ENCODE measurements around the gene FYN. TPM values are rescaled to one million over a fixed set of nuclear protein-coding genes. Genes with fewer than 3 reads are reported as not detected.

Gene FYN
- total RNA-seq, 1 donor from 2014 or later: 331 TPM

GRCh38 chr6:111800821-111801220 lies 72.4 kb downstream of the FYN start:
- no peak for DNase-seq
- Mint-ChIP-seq H3K27ac (peak overlapping the region; percentile 67), H3K9me3 (no peaks in the 10 kb centered on the region), H3K27me3 (no peaks in the 10 kb centered on the region), H3K4me1 (peaks cover 76% of the 10 kb centered on the region), H3K36me3 (ENCODE audit: low read depth) (peaks cover 50% of the 10 kb centered on the region), H3K4me3 (no peak overlapping the region)
- intact Hi-C loops (cut with micrococcal nuclease): loop anchor here (10.0 kb wide), 1 partner anchor 316 kb away; the partner anchor contains the start of gene REV3L

- Mint-ChIP-seq H3K4me1 (peaks cover 76% of the 10 kb centered on the region), H3K9me3 (no peaks in the 10 kb centered on the region), H3K4me3 (no peak overlapping the region), H3K27ac (peak overlapping the region; percentile 74), H3K36me3 (ENCODE audit: low read depth) (peaks cover 50% of the 10 kb centered on the region), H3K27me3 (no peaks in the 10 kb centered on the region)
- intact Hi-C loops (cut with micrococcal nuclease): loop anchor here (10.0 kb wide), 1 partner anchor 316 kb away; the partner anchor contains the start of gene REV3L
- DNase-seq: no peak
Observed at GRCh38 chr6:111800259-111800765, 72.9 kb downstream of the FYN start.

- Mint-ChIP-seq H3K27me3 (no peaks in the 10 kb centered on the region), H3K9me3 (no peaks in the 10 kb centered on the region), H3K27ac (peak overlapping the region; percentile 76), H3K36me3 (ENCODE audit: low read depth) (peaks cover 56% of the 10 kb centered on the region), H3K4me1 (peaks cover 76% of the 10 kb centered on the region), H3K4me3 (no peak overlapping the region)
- intact Hi-C loops (cut with micrococcal nuclease): loop anchor here (10.0 kb wide), 1 partner anchor 315 kb away; the partner anchor contains the start of gene REV3L
- DNase-seq: no peak
Observed at GRCh38 chr6:111799576-111800258, 73.5 kb downstream of the FYN start.

GRCh38 chr6:111798281-111798725 lies 74.9 kb downstream of the FYN start:
- H3K27me3 Mint-ChIP-seq: no peaks in the 10 kb centered on the region
- no peak overlapping the region for H3K4me3 Mint-ChIP-seq
- H3K36me3 Mint-ChIP-seq (ENCODE audit: low read depth): peaks cover 64% of the 10 kb centered on the region
- intact Hi-C loops (cut with micrococcal nuclease): no loop called here
- H3K9me3 Mint-ChIP-seq: no peaks in the 10 kb centered on the region
- no peak for DNase-seq
- peak overlapping the region; percentile 74 for H3K27ac Mint-ChIP-seq
- peaks cover 77% of the 10 kb centered on the region for H3K4me1 Mint-ChIP-seq

GRCh38 chr6:111796310-111796918 lies 76.8 kb downstream of the FYN start:
- intact Hi-C loops (cut with micrococcal nuclease): no loop called here
- H3K4me1 Mint-ChIP-seq: peaks cover 73% of the 10 kb centered on the region
- no peak for DNase-seq
- H3K36me3 Mint-ChIP-seq (ENCODE audit: low read depth): peaks cover 56% of the 10 kb centered on the region
- peak overlapping the region; percentile 73 for H3K27ac Mint-ChIP-seq
- no peak overlapping the region for H3K4me3 Mint-ChIP-seq
- H3K27me3 Mint-ChIP-seq: no peaks in the 10 kb centered on the region
- H3K9me3 Mint-ChIP-seq: no peaks in the 10 kb centered on the region

GRCh38 chr6:111795558-111795957 lies 77.7 kb downstream of the FYN start:
- peaks cover 58% of the 10 kb centered on the region for H3K36me3 Mint-ChIP-seq (ENCODE audit: low read depth)
- H3K27ac Mint-ChIP-seq: peak overlapping the region; percentile 85
- DNase-seq: no peak
- no peaks in the 10 kb centered on the region for H3K27me3 Mint-ChIP-seq
- H3K4me3 Mint-ChIP-seq: peak overlapping the region; percentile 45
- intact Hi-C loops (cut with micrococcal nuclease): loop anchor here (1.0 to 2.0 kb wide), 3 partner anchors 9 to 31 kb away; no protein-coding TSS in a partner anchor
- H3K9me3 Mint-ChIP-seq: no peaks in the 10 kb centered on the region
- H3K4me1 Mint-ChIP-seq: peaks cover 74% of the 10 kb centered on the region

GRCh38 chr6:111794727-111795452 lies 78.4 kb downstream of the FYN start:
- intact Hi-C loops (cut with micrococcal nuclease): loop anchor here (1.0 to 2.0 kb wide), 3 partner anchors 9 to 30 kb away; no protein-coding TSS in a partner anchor
- DNase-seq: no peak
- H3K9me3 Mint-ChIP-seq: no peaks in the 10 kb centered on the region
- peaks cover 57% of the 10 kb centered on the region for H3K36me3 Mint-ChIP-seq (ENCODE audit: low read depth)
- H3K4me3 Mint-ChIP-seq: peak overlapping the region; percentile 45
- peak overlapping the region; percentile 85 for H3K27ac Mint-ChIP-seq
- H3K27me3 Mint-ChIP-seq: no peaks in the 10 kb centered on the region
- peaks cover 74% of the 10 kb centered on the region for H3K4me1 Mint-ChIP-seq

GRCh38 chr6:111794300-111794699 lies 79.0 kb downstream of the FYN start:
- intact Hi-C loops (cut with micrococcal nuclease): loop anchor here (2.0 kb wide), 2 partner anchors 13 to 29 kb away; no protein-coding TSS in a partner anchor
- H3K9me3 Mint-ChIP-seq: no peaks in the 10 kb centered on the region

GRCh38 chr6:111793711-111794111 lies 79.5 kb downstream of the FYN start:
- DNase-seq: peak; percentile 80
- Mint-ChIP-seq H3K9me3 (no peaks in the 10 kb centered on the region), H3K4me3 (peak overlapping the region; percentile 45), H3K36me3 (ENCODE audit: low read depth) (peaks cover 47% of the 10 kb centered on the region), H3K27ac (peak overlapping the region; percentile 85), H3K27me3 (no peaks in the 10 kb centered on the region), H3K4me1 (peaks cover 63% of the 10 kb centered on the region)
- intact Hi-C loops (cut with micrococcal nuclease): loop anchor here (2.0 kb wide), 2 partner anchors 13 to 29 kb away; no protein-coding TSS in a partner anchor

More at GRCh38 chr6:111794300-111794699, 79.0 kb downstream of the FYN start:
- Mint-ChIP-seq H3K4me1 (peaks cover 69% of the 10 kb centered on the region), H3K4me3 (peak overlapping the region; percentile 45), H3K27me3 (no peaks in the 10 kb centered on the region), H3K27ac (peak overlapping the region; percentile 85), H3K36me3 (ENCODE audit: low read depth) (peaks cover 52% of the 10 kb centered on the region)
- no peak for DNase-seq

- peaks cover 58% of the 10 kb centered on the region for H3K4me1 Mint-ChIP-seq
- intact Hi-C loops (cut with micrococcal nuclease): no loop called here
- peak overlapping the region; percentile 85 for H3K27ac Mint-ChIP-seq
- H3K4me3 Mint-ChIP-seq: peak overlapping the region; percentile 45
- peaks cover 43% of the 10 kb centered on the region for H3K36me3 Mint-ChIP-seq (ENCODE audit: low read depth)
- no peaks in the 10 kb centered on the region for H3K9me3 Mint-ChIP-seq
- DNase-seq: no peak
- no peaks in the 10 kb centered on the region for H3K27me3 Mint-ChIP-seq
Observed at GRCh38 chr6:111792914-111793700, 80.1 kb downstream of the FYN start.

GRCh38 chr6:111792241-111792640 lies 81.0 kb downstream of the FYN start:
- no peak overlapping the region for H3K4me3 Mint-ChIP-seq
- H3K4me1 Mint-ChIP-seq: peaks cover 58% of the 10 kb centered on the region
- intact Hi-C loops (cut with micrococcal nuclease): no loop called here
- DNase-seq: no peak
- H3K9me3 Mint-ChIP-seq: no peaks in the 10 kb centered on the region
- no peaks in the 10 kb centered on the region for H3K27me3 Mint-ChIP-seq
- peak overlapping the region; percentile 68 for H3K27ac Mint-ChIP-seq
- peaks cover 43% of the 10 kb centered on the region for H3K36me3 Mint-ChIP-seq (ENCODE audit: low read depth)

- peaks cover 52% of the 10 kb centered on the region for H3K4me1 Mint-ChIP-seq
- H3K4me3 Mint-ChIP-seq: no peak overlapping the region
- no peak for DNase-seq
- intact Hi-C loops (cut with micrococcal nuclease): no loop called here
- no peaks in the 10 kb centered on the region for H3K27me3 Mint-ChIP-seq
- peaks cover 37% of the 10 kb centered on the region for H3K36me3 Mint-ChIP-seq (ENCODE audit: low read depth)
- no peaks in the 10 kb centered on the region for H3K9me3 Mint-ChIP-seq
- no peak overlapping the region for H3K27ac Mint-ChIP-seq
Observed at GRCh38 chr6:111791415-111791814, 81.8 kb downstream of the FYN start.

- intact Hi-C loops (cut with micrococcal nuclease): no loop called here
- Mint-ChIP-seq H3K27me3 (no peaks in the 10 kb centered on the region), H3K4me3 (no peak overlapping the region), H3K27ac (no peak overlapping the region), H3K4me1 (peaks cover 42% of the 10 kb centered on the region), H3K9me3 (no peaks in the 10 kb centered on the region), H3K36me3 (ENCODE audit: low read depth) (peaks cover 34% of the 10 kb centered on the region)
- no peak for DNase-seq
Observed at GRCh38 chr6:111789598-111789997, 83.7 kb downstream of the FYN start.
